ENCODE measurements around the gene CD276. TPM values are rescaled to one million over a fixed set of nuclear protein-coding genes. Genes with fewer than 3 reads are reported as not detected.

The CD276 gene
- polyA plus RNA-seq, 2 donors = 9.3 to 11.0 TPM

GRCh38 chr15:73740152-73741048 lies 56.2 kb downstream of the CD276 start:
- H3K27me3 ChIP-seq (ENCODE audit: control insufficient read depth in 1 of 2, insufficient read depth in 2 of 2, low read length in 2 of 2) = no peaks in the 10 kb centered on the region
- no peaks in the 10 kb centered on the region for H3K36me3 ChIP-seq (ENCODE audit: control insufficient read depth in 2 of 2, insufficient read depth in 2 of 2, low read length in 1 of 2)
- H3K4me1 ChIP-seq (ENCODE audit: control insufficient read depth in 2 of 2, insufficient read depth in 2 of 2, low read length in 1 of 2) = peaks cover 0 to 4% of the 10 kb centered on the region in 2 donors
- 88 to 91% methylated on average over 25 of the region's 25 CpGs for WGBS, 2 donors
- H3K27ac ChIP-seq (ENCODE audit: low read depth in 2 of 2, low read length in 1 of 2) = no peak overlapping the region
- no peaks in the 10 kb centered on the region for H3K9me3 ChIP-seq (ENCODE audit: control insufficient read depth in 2 of 2, insufficient read depth in 1 of 2, low read depth in 1 of 2, low read length in 1 of 2)
- no peak overlapping the region for H3K4me3 ChIP-seq (ENCODE audit: low read depth in 1 of 2, low read length in 2 of 2)

GRCh38 chr15:73741321-73741836 lies 57.2 kb downstream of the CD276 start:
- H3K9me3 ChIP-seq (ENCODE audit: control insufficient read depth in 2 of 2, insufficient read depth in 1 of 2, low read depth in 1 of 2, low read length in 1 of 2) = no peaks in the 10 kb centered on the region
- 63% methylated on average over 3 of the region's 3 CpGs for WGBS, 2 donors

GRCh38 chr15:73744293-73744692 lies 60.1 kb downstream of the CD276 start:
- H3K27ac ChIP-seq (ENCODE audit: low read depth in 2 of 2, low read length in 1 of 2) = no peak overlapping the region
- no peak overlapping the region for H3K4me3 ChIP-seq (ENCODE audit: low read depth in 1 of 2, low read length in 2 of 2)
- no peaks in the 10 kb centered on the region for H3K27me3 ChIP-seq (ENCODE audit: control insufficient read depth in 1 of 2, insufficient read depth in 2 of 2, low read length in 2 of 2)
- peaks cover 2 to 4% of the 10 kb centered on the region in 2 donors for H3K4me1 ChIP-seq (ENCODE audit: control insufficient read depth in 2 of 2, insufficient read depth in 2 of 2, low read length in 1 of 2)
- no peaks in the 10 kb centered on the region for H3K9me3 ChIP-seq (ENCODE audit: control insufficient read depth in 2 of 2, insufficient read depth in 1 of 2, low read depth in 1 of 2, low read length in 1 of 2)
- 55 to 72% methylated on average over 1 of the region's 1 CpG for WGBS, 2 donors
- no peaks in the 10 kb centered on the region for H3K36me3 ChIP-seq (ENCODE audit: control insufficient read depth in 2 of 2, insufficient read depth in 2 of 2, low read length in 1 of 2)

More at GRCh38 chr15:73741321-73741836, 57.2 kb downstream of the CD276 start:
- no peaks in the 10 kb centered on the region for H3K36me3 ChIP-seq (ENCODE audit: control insufficient read depth in 2 of 2, insufficient read depth in 2 of 2, low read length in 1 of 2)
- no peaks in the 10 kb centered on the region for H3K27me3 ChIP-seq (ENCODE audit: control insufficient read depth in 1 of 2, insufficient read depth in 2 of 2, low read length in 2 of 2)
- no peak overlapping the region for H3K27ac ChIP-seq (ENCODE audit: low read depth in 2 of 2, low read length in 1 of 2)
- H3K4me3 ChIP-seq (ENCODE audit: low read depth in 1 of 2, low read length in 2 of 2) = no peak overlapping the region
- H3K4me1 ChIP-seq (ENCODE audit: control insufficient read depth in 2 of 2, insufficient read depth in 2 of 2, low read length in 1 of 2) = peaks cover 2 to 4% of the 10 kb centered on the region in 2 donors

GRCh38 chr15:73745073-73745472 lies 60.9 kb downstream of the CD276 start:
- WGBS, 2 donors = 64 to 65% methylated on average over 7 of the region's 7 CpGs

GRCh38 chr15:73746261-73746660 lies 62.1 kb downstream of the CD276 start:
- peaks cover 5% of the 10 kb centered on the region in 2 donors for H3K4me1 ChIP-seq (ENCODE audit: control insufficient read depth in 2 of 2, insufficient read depth in 2 of 2, low read length in 1 of 2)
- H3K4me3 ChIP-seq (ENCODE audit: low read depth in 1 of 2, low read length in 2 of 2) = no peak overlapping the region
- H3K27ac ChIP-seq (ENCODE audit: low read depth in 2 of 2, low read length in 1 of 2) = no peak overlapping the region
- 62 to 66% methylated on average over 8 of the region's 8 CpGs for WGBS, 2 donors
- H3K36me3 ChIP-seq (ENCODE audit: control insufficient read depth in 2 of 2, insufficient read depth in 2 of 2, low read length in 1 of 2) = peaks cover 0 to 4% of the 10 kb centered on the region in 2 donors
- H3K27me3 ChIP-seq (ENCODE audit: control insufficient read depth in 1 of 2, insufficient read depth in 2 of 2, low read length in 2 of 2) = no peaks in the 10 kb centered on the region
- H3K9me3 ChIP-seq (ENCODE audit: control insufficient read depth in 2 of 2, insufficient read depth in 1 of 2, low read depth in 1 of 2, low read length in 1 of 2) = no peaks in the 10 kb centered on the region

More at GRCh38 chr15:73745073-73745472, 60.9 kb downstream of the CD276 start:
- Histone ChIP-seq H3K27ac (ENCODE audit: low read depth in 2 of 2, low read length in 1 of 2) (no peak overlapping the region), H3K4me3 (ENCODE audit: low read depth in 1 of 2, low read length in 2 of 2) (no peak overlapping the region), H3K9me3 (ENCODE audit: control insufficient read depth in 2 of 2, insufficient read depth in 1 of 2, low read depth in 1 of 2, low read length in 1 of 2) (no peaks in the 10 kb centered on the region), H3K27me3 (ENCODE audit: control insufficient read depth in 1 of 2, insufficient read depth in 2 of 2, low read length in 2 of 2) (no peaks in the 10 kb centered on the region), H3K4me1 (ENCODE audit: control insufficient read depth in 2 of 2, insufficient read depth in 2 of 2, low read length in 1 of 2) (peaks cover 2 to 4% of the 10 kb centered on the region in 2 donors), H3K36me3 (ENCODE audit: control insufficient read depth in 2 of 2, insufficient read depth in 2 of 2, low read length in 1 of 2) (peaks cover 0 to 4% of the 10 kb centered on the region in 2 donors)

GRCh38 chr15:73746883-73747282 lies 62.7 kb downstream of the CD276 start:
- Histone ChIP-seq H3K27me3 (ENCODE audit: control insufficient read depth in 1 of 2, insufficient read depth in 2 of 2, low read length in 2 of 2) (peaks cover 0 to under 1% of the 10 kb centered on the region in 2 donors), H3K4me1 (ENCODE audit: control insufficient read depth in 2 of 2, insufficient read depth in 2 of 2, low read length in 1 of 2) (peaks cover 5 to 7% of the 10 kb centered on the region in 2 donors), H3K27ac (ENCODE audit: low read depth in 2 of 2, low read length in 1 of 2) (no peak overlapping the region), H3K36me3 (ENCODE audit: control insufficient read depth in 2 of 2, insufficient read depth in 2 of 2, low read length in 1 of 2) (peaks cover 0 to 4% of the 10 kb centered on the region in 2 donors), H3K4me3 (ENCODE audit: low read depth in 1 of 2, low read length in 2 of 2) (no peak overlapping the region), H3K9me3 (ENCODE audit: control insufficient read depth in 2 of 2, insufficient read depth in 1 of 2, low read depth in 1 of 2, low read length in 1 of 2) (no peaks in the 10 kb centered on the region)
- 31 to 41% methylated on average over 7 of the region's 7 CpGs for WGBS, 2 donors

- Histone ChIP-seq H3K36me3 (ENCODE audit: control insufficient read depth in 2 of 2, insufficient read depth in 2 of 2, low read length in 1 of 2) (peaks cover 0 to 4% of the 10 kb centered on the region in 2 donors), H3K4me1 (ENCODE audit: control insufficient read depth in 2 of 2, insufficient read depth in 2 of 2, low read length in 1 of 2) (peaks cover 5 to 6% of the 10 kb centered on the region in 2 donors), H3K4me3 (ENCODE audit: low read depth in 1 of 2, low read length in 2 of 2) (no peak overlapping the region), H3K27ac (ENCODE audit: low read depth in 2 of 2, low read length in 1 of 2) (no peak overlapping the region), H3K27me3 (ENCODE audit: control insufficient read depth in 1 of 2, insufficient read depth in 2 of 2, low read length in 2 of 2) (peaks cover 0 to 3% of the 10 kb centered on the region in 2 donors), H3K9me3 (ENCODE audit: control insufficient read depth in 2 of 2, insufficient read depth in 1 of 2, low read depth in 1 of 2, low read length in 1 of 2) (no peaks in the 10 kb centered on the region)
- 80 to 89% methylated on average over 11 of the region's 11 CpGs for whole genome bisulfite sequencing, 2 donors
Observed at GRCh38 chr15:73747847-73748590, 63.8 kb downstream of the CD276 start.

GRCh38 chr15:73748730-73749129 lies 64.5 kb downstream of the CD276 start:
- Histone ChIP-seq H3K27ac (ENCODE audit: low read depth in 2 of 2, low read length in 1 of 2) (no peak overlapping the region), H3K9me3 (ENCODE audit: control insufficient read depth in 2 of 2, insufficient read depth in 1 of 2, low read depth in 1 of 2, low read length in 1 of 2) (no peaks in the 10 kb centered on the region), H3K4me3 (ENCODE audit: low read depth in 1 of 2, low read length in 2 of 2) (no peak overlapping the region), H3K4me1 (ENCODE audit: control insufficient read depth in 2 of 2, insufficient read depth in 2 of 2, low read length in 1 of 2) (peaks cover 5% of the 10 kb centered on the region in 2 donors), H3K27me3 (ENCODE audit: control insufficient read depth in 1 of 2, insufficient read depth in 2 of 2, low read length in 2 of 2) (peaks cover 0 to 3% of the 10 kb centered on the region in 2 donors), H3K36me3 (ENCODE audit: control insufficient read depth in 2 of 2, insufficient read depth in 2 of 2, low read length in 1 of 2) (peaks cover 0 to 4% of the 10 kb centered on the region in 2 donors)
- WGBS, 2 donors = 67 to 74% methylated on average over 6 of the region's 6 CpGs

GRCh38 chr15:73749533-73749932 lies 65.3 kb downstream of the CD276 start:
- WGBS, 2 donors = 92 to 98% methylated on average over 5 of the region's 5 CpGs
- Histone ChIP-seq H3K4me3 (ENCODE audit: low read depth in 1 of 2, low read length in 2 of 2) (no peak overlapping the region), H3K9me3 (ENCODE audit: control insufficient read depth in 2 of 2, insufficient read depth in 1 of 2, low read depth in 1 of 2, low read length in 1 of 2) (no peaks in the 10 kb centered on the region), H3K27me3 (ENCODE audit: control insufficient read depth in 1 of 2, insufficient read depth in 2 of 2, low read length in 2 of 2) (peaks cover 0 to 3% of the 10 kb centered on the region in 2 donors), H3K27ac (ENCODE audit: low read depth in 2 of 2, low read length in 1 of 2) (no peak overlapping the region), H3K36me3 (ENCODE audit: control insufficient read depth in 2 of 2, insufficient read depth in 2 of 2, low read length in 1 of 2) (peaks cover 0 to 4% of the 10 kb centered on the region in 2 donors), H3K4me1 (ENCODE audit: control insufficient read depth in 2 of 2, insufficient read depth in 2 of 2, low read length in 1 of 2) (peaks cover 5 to 9% of the 10 kb centered on the region in 2 donors)

Data from esophagus (tissue), 2 donors.